ENCODE measurements around the gene ACOT6. TPM values are rescaled to one million over a fixed set of nuclear protein-coding genes. Genes with fewer than 3 reads are reported as not detected.

Gene ACOT6
- total and polyA plus RNA-seq, 3 donors from 2014 or later = 0.57 to 1.2 (median 0.94) TPM

Small RNA genes lying within 50 kb of the gene (small RNA-seq; reads per million reads assigned to genes)
- gene RNU6-240P = 0 reads per million in 2 donors

Other genes starting within 250 kb of the ACOT6 start
- 10 to 100 TPM; 69.7 to 78.7 TPM for gene NUMB, start 154.0 kb upstream of the ACOT6 start, total RNA-seq
- gene NUMB, start 154.0 kb upstream of the ACOT6 start, polyA plus RNA-seq (ENCODE audit: insufficient read depth, low read depth, low replicate concordance) = 60.3 TPM
- 10 to 100 TPM; 76.6 to 88.0 TPM for gene RIOX1, start 121.6 kb upstream of the ACOT6 start, total RNA-seq
- 25.4 TPM for gene RIOX1, start 121.6 kb upstream of the ACOT6 start, polyA plus RNA-seq (ENCODE audit: insufficient read depth, low read depth, low replicate concordance)
- gene ACOT1, start 75.4 kb upstream of the ACOT6 start, total RNA-seq = 10 to 100 TPM; 10.6 to 13.4 TPM
- gene ACOT1, start 75.4 kb upstream of the ACOT6 start, polyA plus RNA-seq (ENCODE audit: insufficient read depth, low read depth, low replicate concordance) = 4.9 TPM
- gene HEATR4, start 53.6 kb upstream of the ACOT6 start, total RNA-seq = 10 to 100 TPM; 11.1 to 11.8 TPM
- 27.0 TPM for gene HEATR4, start 53.6 kb upstream of the ACOT6 start, polyA plus RNA-seq (ENCODE audit: insufficient read depth, low read depth, low replicate concordance)
- 10 to 100 TPM; 34.8 to 74.6 TPM for gene ACOT2, start 43.3 kb upstream of the ACOT6 start, total RNA-seq
- gene ACOT2, start 43.3 kb upstream of the ACOT6 start, polyA plus RNA-seq (ENCODE audit: insufficient read depth, low read depth, low replicate concordance) = 26.0 TPM
- gene ACOT4, start 20.6 kb upstream of the ACOT6 start, total RNA-seq = 1 to 10 TPM; 6.1 to 8.3 TPM
- 3.6 TPM for gene ACOT4, start 20.6 kb upstream of the ACOT6 start, polyA plus RNA-seq (ENCODE audit: insufficient read depth, low read depth, low replicate concordance)
- gene DNAL1, start 32.5 kb downstream of the ACOT6 start, total RNA-seq = 10 to 100 TPM; 14.6 to 19.0 TPM
- 136 TPM for gene DNAL1, start 32.5 kb downstream of the ACOT6 start, polyA plus RNA-seq (ENCODE audit: insufficient read depth, low read depth, low replicate concordance)
- gene PNMA1, start 101.9 kb downstream of the ACOT6 start, total RNA-seq = 10 to 100 TPM; 74.8 to 85.6 TPM
- 184 TPM for gene PNMA1, start 101.9 kb downstream of the ACOT6 start, polyA plus RNA-seq (ENCODE audit: insufficient read depth, low read depth, low replicate concordance)
- 10 to 100 TPM; 19.1 to 19.4 TPM for gene PTGR2, start 239.3 kb downstream of the ACOT6 start, total RNA-seq
- gene PTGR2, start 239.3 kb downstream of the ACOT6 start, polyA plus RNA-seq (ENCODE audit: insufficient read depth, low read depth, low replicate concordance) = 11.8 TPM